Lower leg skin (tissue), 3 donors: Measurements from ENCODE around the gene CDON.

Experiments
- POLR2A ChIP-seq, 2 donors: fragments of 450-650 bp; IDR thresholded peaks; one replicate each; pipeline ENCODE4 v1.6.1; 2016 to 2017; ENCODE audit warnings: antibody characterized with exemption in 2 of 2, mild to moderate bottlenecking in 1 of 2, moderate library complexity in 1 of 2
- TF ChIP-seq, protein P1 (sequence below), 3 donors: fragments of 450-650 bp; IDR thresholded peaks; one replicate each; pipeline ENCODE4 v1.5.1; 2016; ENCODE audit warnings: antibody characterized with exemption in 3 of 3, mild to moderate bottlenecking in 3 of 3, moderate library complexity in 2 of 3

DNA sequence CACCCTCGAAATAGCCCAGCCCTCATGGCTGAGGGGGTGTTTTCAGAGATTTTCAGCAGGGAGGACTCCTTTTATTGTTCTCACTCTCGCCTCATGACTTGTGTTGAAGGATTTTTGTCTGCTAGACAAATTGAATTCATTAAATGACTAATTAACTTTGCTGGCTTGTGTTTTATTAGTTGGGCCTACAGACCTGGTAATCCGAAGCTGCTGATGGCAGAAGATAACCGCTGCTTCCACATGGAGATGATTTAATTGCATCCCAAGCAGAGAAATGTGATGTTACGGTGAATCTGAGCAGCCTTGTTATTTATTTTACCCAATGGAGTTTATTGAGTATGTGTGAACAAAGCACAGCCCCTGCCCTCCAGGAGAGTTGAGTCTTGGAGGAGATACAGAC lies 40.5 kb upstream of the CDON start:
- TF ChIP-seq, protein P1, sequence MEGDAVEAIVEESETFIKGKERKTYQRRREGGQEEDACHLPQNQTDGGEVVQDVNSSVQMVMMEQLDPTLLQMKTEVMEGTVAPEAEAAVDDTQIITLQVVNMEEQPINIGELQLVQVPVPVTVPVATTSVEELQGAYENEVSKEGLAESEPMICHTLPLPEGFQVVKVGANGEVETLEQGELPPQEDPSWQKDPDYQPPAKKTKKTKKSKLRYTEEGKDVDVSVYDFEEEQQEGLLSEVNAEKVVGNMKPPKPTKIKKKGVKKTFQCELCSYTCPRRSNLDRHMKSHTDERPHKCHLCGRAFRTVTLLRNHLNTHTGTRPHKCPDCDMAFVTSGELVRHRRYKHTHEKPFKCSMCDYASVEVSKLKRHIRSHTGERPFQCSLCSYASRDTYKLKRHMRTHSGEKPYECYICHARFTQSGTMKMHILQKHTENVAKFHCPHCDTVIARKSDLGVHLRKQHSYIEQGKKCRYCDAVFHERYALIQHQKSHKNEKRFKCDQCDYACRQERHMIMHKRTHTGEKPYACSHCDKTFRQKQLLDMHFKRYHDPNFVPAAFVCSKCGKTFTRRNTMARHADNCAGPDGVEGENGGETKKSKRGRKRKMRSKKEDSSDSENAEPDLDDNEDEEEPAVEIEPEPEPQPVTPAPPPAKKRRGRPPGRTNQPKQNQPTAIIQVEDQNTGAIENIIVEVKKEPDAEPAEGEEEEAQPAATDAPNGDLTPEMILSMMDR (IDR thresholded peaks at IDR 0.05), result no peak
- no peak for TF ChIP-seq POLR2A (IDR thresholded peaks at IDR 0.05)
